ENCODE measurements around the gene MED14.

The MED14 gene

GRCh38 chrX:40603446-40603845 is 131.9 kb downstream of the MED14 start:
- no peak for DNase-seq (ENCODE audit: low read depth)
